NCI-H748 (cell line): Measurements from ENCODE around the gene LTBP1.
"Not testable (repeated sequence)": the region's sequence is repeated elsewhere in the genome, so short reads cannot be mapped to it uniquely, and the experiment has no call there.

Source experiments
- DNase-seq: peaks from one replicate; lab custom pipeline; 2025; ENCODE audit not compliant: unreplicated experiment; lab: John Stamatoyannopoulos, UW

The LTBP1 gene

GRCh38 chr2:33034784-33035183 is 88.0 kb downstream of the LTBP1 start:
- no peak for DNase-seq

GRCh38 chr2:33038230-33038629 is 91.5 kb downstream of the LTBP1 start:
- DNase-seq = no peak

GRCh38 chr2:33038799-33039198 is 92.0 kb downstream of the LTBP1 start:
- no peak for DNase-seq

GRCh38 chr2:33040541-33040940 is 93.8 kb downstream of the LTBP1 start:
- no peak for DNase-seq

GRCh38 chr2:33042265-33042664 is 95.5 kb downstream of the LTBP1 start:
- DNase-seq = no peak

- DNase-seq = no peak
Measured at GRCh38 chr2:33042819-33043218, 96.1 kb downstream of the LTBP1 start.

GRCh38 chr2:33047939-33048338 is 101.2 kb downstream of the LTBP1 start:
- peak; percentile 1 for DNase-seq

GRCh38 chr2:33051586-33052360 is 105.0 kb downstream of the LTBP1 start:
- DNase-seq = no peak

GRCh38 chr2:33052361-33052735 is 105.6 kb downstream of the LTBP1 start:
- DNase-seq = no peak

GRCh38 chr2:33052795-33053194 is 106.0 kb downstream of the LTBP1 start:
- DNase-seq = not testable (repeated sequence)

GRCh38 chr2:33056170-33056569 is 109.4 kb downstream of the LTBP1 start:
- DNase-seq = no peak

- not testable (repeated sequence) for DNase-seq
Measured at GRCh38 chr2:33057307-33058028, 110.7 kb downstream of the LTBP1 start.

GRCh38 chr2:33058716-33059470 is 112.1 kb downstream of the LTBP1 start:
- DNase-seq = no peak

GRCh38 chr2:33059471-33060156 is 112.9 kb downstream of the LTBP1 start:
- no peak for DNase-seq

- no peak for DNase-seq
Measured at GRCh38 chr2:33060405-33060804, 113.7 kb downstream of the LTBP1 start.

GRCh38 chr2:33062665-33063250 is 116.0 kb downstream of the LTBP1 start:
- DNase-seq = no peak

GRCh38 chr2:33064349-33064801 is 117.6 kb downstream of the LTBP1 start:
- no peak for DNase-seq

GRCh38 chr2:33067598-33067997 is 120.8 kb downstream of the LTBP1 start:
- DNase-seq = no peak

- DNase-seq = no peak
Measured at GRCh38 chr2:33068261-33068660, 121.5 kb downstream of the LTBP1 start.

GRCh38 chr2:33069894-33070651 is 123.3 kb downstream of the LTBP1 start:
- no peak for DNase-seq
